Smooth muscle cell of trachea (primary cell): ENCODE results near the gene PRR13. TPM values are rescaled to one million over a fixed set of nuclear protein-coding genes. Genes with fewer than 3 reads are reported as not detected.

Experiments
- total RNA-seq: library from RNA; depleted of rRNA; stranded (reverse); fragments of >200 nt; gene quantifications from 2 replicates; pipeline ENCODE4 v1.2.1, GENCODE V29; 2014

The PRR13 gene, protein sequence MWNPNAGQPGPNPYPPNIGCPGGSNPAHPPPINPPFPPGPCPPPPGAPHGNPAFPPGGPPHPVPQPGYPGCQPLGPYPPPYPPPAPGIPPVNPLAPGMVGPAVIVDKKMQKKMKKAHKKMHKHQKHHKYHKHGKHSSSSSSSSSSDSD
- 44.7 and 45.8 TPM in 2 replicates for total RNA-seq

DNA sequence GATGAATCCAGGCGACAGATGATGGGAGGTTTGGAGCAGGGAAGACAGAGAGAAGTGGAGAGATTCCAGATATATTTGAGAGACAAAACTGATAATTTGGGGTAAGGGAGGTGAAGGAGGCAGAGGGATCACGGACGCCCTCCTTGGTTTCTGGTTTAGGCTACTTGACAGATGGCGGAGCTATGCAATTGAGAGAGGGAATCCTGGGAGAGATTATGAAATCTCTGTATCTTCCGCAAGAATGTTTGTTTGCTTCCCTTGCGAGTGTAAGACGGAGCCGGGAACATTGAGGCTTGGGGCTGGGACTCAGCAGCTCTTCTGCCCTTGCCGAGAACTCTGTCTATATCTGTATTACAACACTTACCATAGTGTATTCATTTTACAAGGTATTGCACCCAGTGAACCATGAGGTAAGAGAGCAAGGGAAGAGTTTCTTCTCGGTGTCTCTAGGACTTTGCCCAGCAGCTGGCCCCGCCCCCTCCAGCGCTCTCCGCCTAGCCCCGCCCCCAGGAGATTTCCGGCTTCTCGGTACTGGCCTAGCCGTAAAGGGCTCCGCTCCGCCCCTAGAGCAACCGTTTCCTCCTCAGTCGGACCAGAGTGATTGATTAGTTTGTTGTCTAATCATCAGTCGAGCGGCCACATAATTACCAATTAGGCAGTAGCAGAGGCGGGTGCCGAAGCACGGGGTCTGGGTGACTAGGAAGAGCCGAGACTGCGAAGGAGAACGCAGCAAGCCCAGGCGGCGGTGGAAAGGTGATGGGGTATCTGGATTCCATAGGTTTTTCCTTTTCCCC lies at the start of gene PRR13:
Gene PRR13, plus strand, starts transcription at position 695 of the 794 bp plus-strand sequence. CDS start 981 bp downstream, outside the sequence.

DNA sequence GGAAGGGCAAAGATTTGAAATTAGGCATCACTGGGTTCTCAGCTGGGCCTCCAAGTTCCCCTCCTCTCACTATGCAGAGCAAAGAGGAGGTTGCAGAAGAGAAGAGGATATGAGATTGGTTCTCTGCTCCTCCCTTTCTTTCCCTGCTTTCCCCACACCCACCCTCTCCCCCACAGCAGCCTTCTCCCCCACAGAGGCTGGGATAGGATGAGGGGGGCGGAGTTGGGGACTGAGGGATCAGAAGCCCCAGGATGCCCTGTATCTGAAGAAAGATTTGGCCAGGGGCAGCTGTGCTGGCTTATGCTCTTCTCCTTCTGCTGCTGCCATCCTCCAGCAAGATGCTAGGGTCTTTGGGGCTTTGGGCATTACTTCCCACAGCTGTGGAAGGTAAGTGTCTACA lies 17.9 kb upstream of the PRR13 start, which contains the start of gene AMHR2:
Gene AMHR2, plus strand, starts transcription at position 259 of the 400 bp plus-strand sequence. Its CDS starts 80 bp downstream, at position 339.

DNA sequence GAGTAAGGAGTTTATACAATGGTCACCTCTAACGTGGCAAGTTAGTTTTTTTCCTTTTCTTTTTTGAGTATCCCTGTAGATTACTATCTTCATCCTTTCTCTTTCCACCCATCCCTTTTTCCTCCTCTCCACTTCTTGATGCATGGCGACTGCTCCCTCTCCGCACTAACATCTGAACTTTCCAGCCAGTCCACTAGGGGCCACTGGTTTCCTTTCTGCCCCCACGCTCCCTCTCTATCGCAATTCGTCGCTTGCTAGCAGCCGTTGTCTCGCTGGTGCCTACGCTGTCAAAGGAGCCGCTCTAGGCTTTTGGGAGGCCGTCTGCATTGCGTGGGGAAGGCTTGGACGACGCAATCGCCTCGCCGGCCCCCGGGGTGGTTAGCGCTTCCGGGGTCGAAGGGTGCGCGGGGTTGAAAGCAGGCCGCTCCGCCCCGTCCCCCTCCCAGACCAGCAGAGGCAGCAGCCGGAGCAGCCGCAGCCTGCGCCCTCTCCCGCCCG lies 10.2 kb downstream of the PRR13 start, which contains the start of gene PCBP2:
Gene PCBP2, plus strand, starts transcription at position 442 of the 498 bp plus-strand sequence. CDS start 2,699 bp downstream, outside the sequence.

Other genes starting within 250 kb of the PRR13 start
- gene ITGB7, start 234.5 kb upstream of the PRR13 start, total RNA-seq, result 0.44 and 1.2 TPM in 2 replicates
- gene RARG, start 209.5 kb upstream of the PRR13 start, total RNA-seq, result 56.9 and 70.1 TPM in 2 replicates
- gene ESPL1, start 173.4 kb upstream of the PRR13 start, total RNA-seq, result 3.1 and 14.1 TPM in 2 replicates
- 480 and 613 TPM in 2 replicates for gene PFDN5, start 146.2 kb upstream of the PRR13 start, total RNA-seq
- gene MYG1, start 142.0 kb upstream of the PRR13 start, total RNA-seq, result 56.0 and 58.1 TPM in 2 replicates
- gene AAAS, start 120.1 kb upstream of the PRR13 start, total RNA-seq, result 48.0 and 54.5 TPM in 2 replicates
- not detected in 2 replicates for gene SP7, start 105.4 kb upstream of the PRR13 start, total RNA-seq
- 29.8 and 34.4 TPM in 2 replicates for gene SP1, start 61.6 kb upstream of the PRR13 start, total RNA-seq
- gene AMHR2, start 17.9 kb upstream of the PRR13 start, total RNA-seq, result not detected in 2 replicates
- 292 and 502 TPM in 2 replicates for gene PCBP2, start 10.4 kb downstream of the PRR13 start, total RNA-seq
- gene MAP3K12, start 57.7 kb downstream of the PRR13 start, total RNA-seq, result 43.6 and 61.9 TPM in 2 replicates
- 46.1 and 47.0 TPM in 2 replicates for gene TARBP2, start 59.5 kb downstream of the PRR13 start, total RNA-seq
- gene NPFF, start 65.8 kb downstream of the PRR13 start, total RNA-seq, result not detected in 2 replicates
- 10.1 and 17.3 TPM in 2 replicates for gene ATF7, start 184.6 kb downstream of the PRR13 start, total RNA-seq
- gene ATP5MC2, start 234.3 kb downstream of the PRR13 start, total RNA-seq, result 108 and 157 TPM in 2 replicates